Neural cell (in vitro differentiated cells): ENCODE data around the gene FBRSL1. TPM values are rescaled to one million over a fixed set of nuclear protein-coding genes. Genes with fewer than 3 reads are reported as not detected.

ENCODE experiments used
- H2AFZ ChIP-seq: fragments of 200-600, 300-800 bp; sonication (generic), shearing (Covaris generic); 2 replicates; pipeline ENCODE4 v1.6.0; 2014; ENCODE audit warnings: low read depth, mild to moderate bottlenecking, antibody characterized with exemption, low read length, moderate library complexity
- H3F3A ChIP-seq: fragments of 200-600 bp; shearing (Covaris generic); 2 replicates; pipeline ENCODE4 v1.6.1; 2016; ENCODE audit warnings: mild to moderate bottlenecking, moderate library complexity, mixed read lengths, antibody characterized with exemption, low read length; ENCODE audit not compliant: insufficient read depth, poor library complexity, severe bottlenecking
- H3K27ac ChIP-seq: fragments of 200-600, 300-800 bp; sonication (generic), shearing (Covaris generic); 2 replicates; pipeline ENCODE4 v1.5.1; 2014; ENCODE audit warnings: mild to moderate bottlenecking, low read length, moderate library complexity
- H3K27me3 ChIP-seq: fragments of 300-800, 200-600 bp; sonication (generic), shearing (Covaris generic); 2 replicates; pipeline ENCODE4 v1.6.0; 2014; ENCODE audit warnings: mild to moderate bottlenecking, low read depth, low read length, moderate library complexity; ENCODE audit not compliant: insufficient read depth
- H3K36me3 ChIP-seq: fragments of 300-800, 200-600 bp; sonication (generic), shearing (Covaris generic); 2 replicates; pipeline ENCODE4 v1.5.1; 2014; ENCODE audit warnings: mild to moderate bottlenecking, antibody characterized with exemption, low read length, moderate library complexity; ENCODE audit not compliant: insufficient read depth
- H3K4me2 ChIP-seq: fragments of 300-800, 200-600 bp; sonication (generic), shearing (Covaris generic); 2 replicates; pipeline ENCODE4 v1.6.0; 2014; ENCODE audit warnings: mild to moderate bottlenecking, low read length
- H3K4me3 ChIP-seq: fragments of 300-800, 200-600 bp; sonication (generic), shearing (Covaris generic); 2 replicates; pipeline ENCODE4 v1.5.1; 2014; ENCODE audit warnings: mild to moderate bottlenecking, low read length, moderate library complexity
- H3K79me2 ChIP-seq: fragments of 200-600 bp; shearing (Covaris generic); replicated peaks from 2 replicates; pipeline ENCODE4 v1.6.0; 2014; ENCODE audit warnings: mild to moderate bottlenecking, low read length, moderate library complexity; ENCODE audit not compliant: insufficient read depth
- H3K9ac ChIP-seq: fragments of 300-800, 200-600 bp; sonication (generic), shearing (Covaris generic); 2 replicates; pipeline ENCODE4 v1.6.1; 2016; ENCODE audit warnings: mild to moderate bottlenecking, low read length, mixed read lengths
- H3K9me2 ChIP-seq: fragments of 200-600 bp; shearing (Covaris generic); 2 replicates; pipeline ENCODE4 v1.6.1; 2016; ENCODE audit warnings: mild to moderate bottlenecking, low read length, mixed read lengths; ENCODE audit not compliant: insufficient read depth
- H3K9me3 ChIP-seq: fragments of 200-600, 300-800 bp; sonication (generic), shearing (Covaris generic); 2 replicates; pipeline ENCODE4 v1.6.1; 2016; ENCODE audit warnings: mild to moderate bottlenecking, mixed run types, low read length, moderate library complexity, mixed read lengths
- H4K20me1 ChIP-seq: fragments of 200-600 bp; shearing (Covaris generic); 2 replicates; pipeline ENCODE4 v1.6.1; 2016; ENCODE audit warnings: mild to moderate bottlenecking, mixed run types; ENCODE audit not compliant: insufficient read depth
- EP300 ChIP-seq: fragments of 450-650 bp; conservative IDR thresholded peaks from 2 replicates; pipeline ENCODE4 v1.6.1; 2014; ENCODE audit warnings: antibody characterized with exemption, mild to moderate bottlenecking, moderate library complexity; ENCODE audit not compliant: poor library complexity, severe bottlenecking
- EZH2 ChIP-seq: fragments of 200-600, 300-800 bp; shearing (Covaris generic), sonication (generic); IDR thresholded peaks from 2 replicates; pipeline ENCODE4 v1.6.1; 2014; ENCODE audit warnings: antibody characterized with exemption, low read length, borderline replicate concordance, mild to moderate bottlenecking; ENCODE audit not compliant: insufficient read depth, poor library complexity, severe bottlenecking
- MXI1 ChIP-seq: fragments of 450-650 bp; conservative IDR thresholded peaks from 2 replicates; pipeline ENCODE4 v1.6.1; 2014; ENCODE audit warnings: antibody characterized with exemption, mild to moderate bottlenecking; ENCODE audit not compliant: poor library complexity, severe bottlenecking
- POLR2AphosphoS5 ChIP-seq: IDR thresholded peaks from 2 replicates; pipeline ENCODE4 v1.6.1; 2012
- RAD21 ChIP-seq: fragments of 450-650 bp; conservative IDR thresholded peaks from 2 replicates; pipeline ENCODE4 v1.6.1; 2014; ENCODE audit warnings: antibody characterized with exemption, mild to moderate bottlenecking, moderate library complexity
- REST ChIP-seq: IDR thresholded peaks from 2 replicates; pipeline ENCODE4 v1.6.1; 2012; ENCODE audit warnings: borderline replicate concordance
- SMC3 ChIP-seq: fragments of 450-650 bp; conservative IDR thresholded peaks from 2 replicates; pipeline ENCODE4 v1.6.1; 2014; ENCODE audit warnings: antibody characterized with exemption, mild to moderate bottlenecking, moderate library complexity; ENCODE audit not compliant: poor library complexity
- TAF1 ChIP-seq: IDR thresholded peaks from 2 replicates; pipeline ENCODE4 v1.6.1; 2012; ENCODE audit warnings: low read depth
- polyA plus RNA-seq: library from polyadenylated mRNA; depleted of rRNA; stranded (reverse); fragments of >200 nt; gene quantifications from 2 replicates; pipeline ENCODE4 v1.2.3, GENCODE V29; 2014
- TF ChIP-seq, protein P1 (sequence below): fragments of 450-650 bp; IDR thresholded peaks from 2 replicates; pipeline ENCODE4 v1.5.1; 2014; ENCODE audit warnings: antibody characterized with exemption, mild to moderate bottlenecking, moderate library complexity; ENCODE audit not compliant: poor library complexity, severe bottlenecking

The FBRSL1 gene
- polyA plus RNA-seq, 1 donor from 2014 or later: 11.9 TPM

- Histone ChIP-seq H3K9me2 (no peaks in the 10 kb centered on the region), H3K9ac (no peak overlapping the region), H3K4me2 (no peak overlapping the region), H3F3A (no peaks in the 10 kb centered on the region), H3K27ac (no peak overlapping the region), H3K9me3 (no peaks in the 10 kb centered on the region), H3K27me3 (no peaks in the 10 kb centered on the region), H3K36me3 (no peaks in the 10 kb centered on the region), H3K79me2 (peaks cover 7% of the 10 kb centered on the region), H3K4me3 (no peak overlapping the region), H4K20me1 (peaks cover under 1% of the 10 kb centered on the region), H2AFZ (no peak overlapping the region)
- TF ChIP-seq MXI1 (no peak), POLR2AphosphoS5 (no peak)
Observed at GRCh38 chr12:132556216-132556615, 66.3 kb downstream of the FBRSL1 start.

GRCh38 chr12:132556801-132557200, 66.8 kb downstream of the FBRSL1 start:
- Histone ChIP-seq H4K20me1 (peaks cover 6% of the 10 kb centered on the region), H3K36me3 (no peaks in the 10 kb centered on the region), H3K27me3 (no peaks in the 10 kb centered on the region)

More at GRCh38 chr12:132556801-132557200, 66.8 kb downstream of the FBRSL1 start:
- Histone ChIP-seq H3K4me2 (no peak overlapping the region), H3K9me3 (no peaks in the 10 kb centered on the region), H3F3A (no peaks in the 10 kb centered on the region), H3K4me3 (no peak overlapping the region), H2AFZ (no peak overlapping the region), H3K27ac (no peak overlapping the region), H3K9ac (no peak overlapping the region), H3K9me2 (no peaks in the 10 kb centered on the region), H3K79me2 (peaks cover 13% of the 10 kb centered on the region)
- no peak for TF ChIP-seq REST
- TF ChIP-seq EZH2: no peak
- TF ChIP-seq TAF1: no peak
- TF ChIP-seq EP300: no peak
- TF ChIP-seq RAD21: no peak
- no peak for TF ChIP-seq MXI1
- TF ChIP-seq POLR2AphosphoS5: no peak
- TF ChIP-seq SMC3: no peak
- TF ChIP-seq, protein P1, sequence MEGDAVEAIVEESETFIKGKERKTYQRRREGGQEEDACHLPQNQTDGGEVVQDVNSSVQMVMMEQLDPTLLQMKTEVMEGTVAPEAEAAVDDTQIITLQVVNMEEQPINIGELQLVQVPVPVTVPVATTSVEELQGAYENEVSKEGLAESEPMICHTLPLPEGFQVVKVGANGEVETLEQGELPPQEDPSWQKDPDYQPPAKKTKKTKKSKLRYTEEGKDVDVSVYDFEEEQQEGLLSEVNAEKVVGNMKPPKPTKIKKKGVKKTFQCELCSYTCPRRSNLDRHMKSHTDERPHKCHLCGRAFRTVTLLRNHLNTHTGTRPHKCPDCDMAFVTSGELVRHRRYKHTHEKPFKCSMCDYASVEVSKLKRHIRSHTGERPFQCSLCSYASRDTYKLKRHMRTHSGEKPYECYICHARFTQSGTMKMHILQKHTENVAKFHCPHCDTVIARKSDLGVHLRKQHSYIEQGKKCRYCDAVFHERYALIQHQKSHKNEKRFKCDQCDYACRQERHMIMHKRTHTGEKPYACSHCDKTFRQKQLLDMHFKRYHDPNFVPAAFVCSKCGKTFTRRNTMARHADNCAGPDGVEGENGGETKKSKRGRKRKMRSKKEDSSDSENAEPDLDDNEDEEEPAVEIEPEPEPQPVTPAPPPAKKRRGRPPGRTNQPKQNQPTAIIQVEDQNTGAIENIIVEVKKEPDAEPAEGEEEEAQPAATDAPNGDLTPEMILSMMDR: no peak
